Neural cell (in vitro differentiated cells): ENCODE results near the gene PIGS. TPM values are rescaled to one million over a fixed set of nuclear protein-coding genes. Genes with fewer than 3 reads are reported as not detected.

Source experiments
- H2AFZ ChIP-seq: fragments of 200-600, 300-800 bp; sonication (generic), shearing (Covaris generic); 2 replicates; pipeline ENCODE4 v1.6.0; 2014; ENCODE audit warnings: low read depth, mild to moderate bottlenecking, antibody characterized with exemption, low read length, moderate library complexity
- H3F3A ChIP-seq: fragments of 200-600 bp; shearing (Covaris generic); 2 replicates; pipeline ENCODE4 v1.6.1; 2016; ENCODE audit warnings: mild to moderate bottlenecking, moderate library complexity, mixed read lengths, antibody characterized with exemption, low read length; ENCODE audit not compliant: insufficient read depth, poor library complexity, severe bottlenecking
- H3K27ac ChIP-seq: fragments of 200-600, 300-800 bp; sonication (generic), shearing (Covaris generic); 2 replicates; pipeline ENCODE4 v1.5.1; 2014; ENCODE audit warnings: mild to moderate bottlenecking, low read length, moderate library complexity
- H3K27me3 ChIP-seq: fragments of 300-800, 200-600 bp; sonication (generic), shearing (Covaris generic); 2 replicates; pipeline ENCODE4 v1.6.0; 2014; ENCODE audit warnings: mild to moderate bottlenecking, low read depth, low read length, moderate library complexity; ENCODE audit not compliant: insufficient read depth
- H3K36me3 ChIP-seq: fragments of 300-800, 200-600 bp; sonication (generic), shearing (Covaris generic); 2 replicates; pipeline ENCODE4 v1.5.1; 2014; ENCODE audit warnings: mild to moderate bottlenecking, antibody characterized with exemption, low read length, moderate library complexity; ENCODE audit not compliant: insufficient read depth
- H3K4me2 ChIP-seq: fragments of 300-800, 200-600 bp; sonication (generic), shearing (Covaris generic); 2 replicates; pipeline ENCODE4 v1.6.0; 2014; ENCODE audit warnings: mild to moderate bottlenecking, low read length
- H3K4me3 ChIP-seq: fragments of 300-800, 200-600 bp; sonication (generic), shearing (Covaris generic); 2 replicates; pipeline ENCODE4 v1.5.1; 2014; ENCODE audit warnings: mild to moderate bottlenecking, low read length, moderate library complexity
- H3K79me2 ChIP-seq: fragments of 200-600 bp; shearing (Covaris generic); replicated peaks from 2 replicates; pipeline ENCODE4 v1.6.0; 2014; ENCODE audit warnings: mild to moderate bottlenecking, low read length, moderate library complexity; ENCODE audit not compliant: insufficient read depth
- H3K9ac ChIP-seq: fragments of 300-800, 200-600 bp; sonication (generic), shearing (Covaris generic); 2 replicates; pipeline ENCODE4 v1.6.1; 2016; ENCODE audit warnings: mild to moderate bottlenecking, low read length, mixed read lengths
- H3K9me2 ChIP-seq: fragments of 200-600 bp; shearing (Covaris generic); 2 replicates; pipeline ENCODE4 v1.6.1; 2016; ENCODE audit warnings: mild to moderate bottlenecking, low read length, mixed read lengths; ENCODE audit not compliant: insufficient read depth
- H3K9me3 ChIP-seq: fragments of 200-600, 300-800 bp; sonication (generic), shearing (Covaris generic); 2 replicates; pipeline ENCODE4 v1.6.1; 2016; ENCODE audit warnings: mild to moderate bottlenecking, mixed run types, low read length, moderate library complexity, mixed read lengths
- H4K20me1 ChIP-seq: fragments of 200-600 bp; shearing (Covaris generic); 2 replicates; pipeline ENCODE4 v1.6.1; 2016; ENCODE audit warnings: mild to moderate bottlenecking, mixed run types; ENCODE audit not compliant: insufficient read depth
- EP300 ChIP-seq: fragments of 450-650 bp; conservative IDR thresholded peaks from 2 replicates; pipeline ENCODE4 v1.6.1; 2014; ENCODE audit warnings: antibody characterized with exemption, mild to moderate bottlenecking, moderate library complexity; ENCODE audit not compliant: poor library complexity, severe bottlenecking
- EZH2 ChIP-seq: fragments of 200-600, 300-800 bp; shearing (Covaris generic), sonication (generic); IDR thresholded peaks from 2 replicates; pipeline ENCODE4 v1.6.1; 2014; ENCODE audit warnings: antibody characterized with exemption, low read length, borderline replicate concordance, mild to moderate bottlenecking; ENCODE audit not compliant: insufficient read depth, poor library complexity, severe bottlenecking
- MXI1 ChIP-seq: fragments of 450-650 bp; conservative IDR thresholded peaks from 2 replicates; pipeline ENCODE4 v1.6.1; 2014; ENCODE audit warnings: antibody characterized with exemption, mild to moderate bottlenecking; ENCODE audit not compliant: poor library complexity, severe bottlenecking
- POLR2AphosphoS5 ChIP-seq: IDR thresholded peaks from 2 replicates; pipeline ENCODE4 v1.6.1; 2012
- RAD21 ChIP-seq: fragments of 450-650 bp; conservative IDR thresholded peaks from 2 replicates; pipeline ENCODE4 v1.6.1; 2014; ENCODE audit warnings: antibody characterized with exemption, mild to moderate bottlenecking, moderate library complexity
- SMC3 ChIP-seq: fragments of 450-650 bp; conservative IDR thresholded peaks from 2 replicates; pipeline ENCODE4 v1.6.1; 2014; ENCODE audit warnings: antibody characterized with exemption, mild to moderate bottlenecking, moderate library complexity; ENCODE audit not compliant: poor library complexity
- TAF1 ChIP-seq: IDR thresholded peaks from 2 replicates; pipeline ENCODE4 v1.6.1; 2012; ENCODE audit warnings: low read depth
- polyA plus RNA-seq: library from polyadenylated mRNA; depleted of rRNA; stranded (reverse); fragments of >200 nt; gene quantifications from 2 replicates; pipeline ENCODE4 v1.2.3, GENCODE V29; 2014
- TF ChIP-seq, protein P1 (sequence below): fragments of 450-650 bp; IDR thresholded peaks from 2 replicates; pipeline ENCODE4 v1.5.1; 2014; ENCODE audit warnings: antibody characterized with exemption, mild to moderate bottlenecking, moderate library complexity; ENCODE audit not compliant: poor library complexity, severe bottlenecking
- TF ChIP-seq, protein P2 (sequence below): IDR thresholded peaks from 2 replicates; pipeline ENCODE4 v1.6.1; 2012; ENCODE audit warnings: borderline replicate concordance

PIGS gene
- polyA plus RNA-seq, 1 donor from 2014 or later, result 37.6 TPM

DNA sequence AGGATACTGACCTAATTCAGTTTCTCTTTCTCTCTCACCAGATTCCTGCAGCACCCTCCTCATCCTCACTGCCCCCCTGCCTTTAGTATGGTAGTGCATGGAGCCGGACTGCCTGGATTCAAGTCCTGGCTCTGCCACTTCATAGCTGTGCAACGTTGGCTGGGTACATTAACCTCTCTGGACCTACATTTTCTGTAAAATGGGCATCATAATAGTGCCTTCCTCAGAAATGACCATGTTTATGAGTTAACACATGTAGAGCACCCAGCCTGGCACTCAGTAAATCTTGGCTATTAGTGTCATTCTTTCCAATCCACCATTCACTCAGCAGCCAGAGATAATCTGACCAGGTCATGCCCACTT is 26.2 kb downstream of the PIGS start:
- Histone ChIP-seq H3K9me3 (no peaks in the 10 kb centered on the region), H3K9me2 (no peaks in the 10 kb centered on the region), H3K36me3 (no peaks in the 10 kb centered on the region), H3K79me2 (no peaks in the 10 kb centered on the region), H4K20me1 (no peaks in the 10 kb centered on the region), H2AFZ (no peak overlapping the region), H3K4me2 (no peak overlapping the region), H3K27ac (no peak overlapping the region), H3K27me3 (no peaks in the 10 kb centered on the region), H3K4me3 (no peak overlapping the region), H3F3A (no peaks in the 10 kb centered on the region), H3K9ac (no peak overlapping the region)
- TF ChIP-seq MXI1 (no peak), TAF1 (no peak), EZH2 (no peak), SMC3 (no peak), EP300 (no peak), RAD21 (no peak), POLR2AphosphoS5 (no peak)
- TF ChIP-seq, protein P1, sequence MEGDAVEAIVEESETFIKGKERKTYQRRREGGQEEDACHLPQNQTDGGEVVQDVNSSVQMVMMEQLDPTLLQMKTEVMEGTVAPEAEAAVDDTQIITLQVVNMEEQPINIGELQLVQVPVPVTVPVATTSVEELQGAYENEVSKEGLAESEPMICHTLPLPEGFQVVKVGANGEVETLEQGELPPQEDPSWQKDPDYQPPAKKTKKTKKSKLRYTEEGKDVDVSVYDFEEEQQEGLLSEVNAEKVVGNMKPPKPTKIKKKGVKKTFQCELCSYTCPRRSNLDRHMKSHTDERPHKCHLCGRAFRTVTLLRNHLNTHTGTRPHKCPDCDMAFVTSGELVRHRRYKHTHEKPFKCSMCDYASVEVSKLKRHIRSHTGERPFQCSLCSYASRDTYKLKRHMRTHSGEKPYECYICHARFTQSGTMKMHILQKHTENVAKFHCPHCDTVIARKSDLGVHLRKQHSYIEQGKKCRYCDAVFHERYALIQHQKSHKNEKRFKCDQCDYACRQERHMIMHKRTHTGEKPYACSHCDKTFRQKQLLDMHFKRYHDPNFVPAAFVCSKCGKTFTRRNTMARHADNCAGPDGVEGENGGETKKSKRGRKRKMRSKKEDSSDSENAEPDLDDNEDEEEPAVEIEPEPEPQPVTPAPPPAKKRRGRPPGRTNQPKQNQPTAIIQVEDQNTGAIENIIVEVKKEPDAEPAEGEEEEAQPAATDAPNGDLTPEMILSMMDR, result no peak
- TF ChIP-seq, protein P2, sequence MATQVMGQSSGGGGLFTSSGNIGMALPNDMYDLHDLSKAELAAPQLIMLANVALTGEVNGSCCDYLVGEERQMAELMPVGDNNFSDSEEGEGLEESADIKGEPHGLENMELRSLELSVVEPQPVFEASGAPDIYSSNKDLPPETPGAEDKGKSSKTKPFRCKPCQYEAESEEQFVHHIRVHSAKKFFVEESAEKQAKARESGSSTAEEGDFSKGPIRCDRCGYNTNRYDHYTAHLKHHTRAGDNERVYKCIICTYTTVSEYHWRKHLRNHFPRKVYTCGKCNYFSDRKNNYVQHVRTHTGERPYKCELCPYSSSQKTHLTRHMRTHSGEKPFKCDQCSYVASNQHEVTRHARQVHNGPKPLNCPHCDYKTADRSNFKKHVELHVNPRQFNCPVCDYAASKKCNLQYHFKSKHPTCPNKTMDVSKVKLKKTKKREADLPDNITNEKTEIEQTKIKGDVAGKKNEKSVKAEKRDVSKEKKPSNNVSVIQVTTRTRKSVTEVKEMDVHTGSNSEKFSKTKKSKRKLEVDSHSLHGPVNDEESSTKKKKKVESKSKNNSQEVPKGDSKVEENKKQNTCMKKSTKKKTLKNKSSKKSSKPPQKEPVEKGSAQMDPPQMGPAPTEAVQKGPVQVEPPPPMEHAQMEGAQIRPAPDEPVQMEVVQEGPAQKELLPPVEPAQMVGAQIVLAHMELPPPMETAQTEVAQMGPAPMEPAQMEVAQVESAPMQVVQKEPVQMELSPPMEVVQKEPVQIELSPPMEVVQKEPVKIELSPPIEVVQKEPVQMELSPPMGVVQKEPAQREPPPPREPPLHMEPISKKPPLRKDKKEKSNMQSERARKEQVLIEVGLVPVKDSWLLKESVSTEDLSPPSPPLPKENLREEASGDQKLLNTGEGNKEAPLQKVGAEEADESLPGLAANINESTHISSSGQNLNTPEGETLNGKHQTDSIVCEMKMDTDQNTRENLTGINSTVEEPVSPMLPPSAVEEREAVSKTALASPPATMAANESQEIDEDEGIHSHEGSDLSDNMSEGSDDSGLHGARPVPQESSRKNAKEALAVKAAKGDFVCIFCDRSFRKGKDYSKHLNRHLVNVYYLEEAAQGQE, result no peak

DNA sequence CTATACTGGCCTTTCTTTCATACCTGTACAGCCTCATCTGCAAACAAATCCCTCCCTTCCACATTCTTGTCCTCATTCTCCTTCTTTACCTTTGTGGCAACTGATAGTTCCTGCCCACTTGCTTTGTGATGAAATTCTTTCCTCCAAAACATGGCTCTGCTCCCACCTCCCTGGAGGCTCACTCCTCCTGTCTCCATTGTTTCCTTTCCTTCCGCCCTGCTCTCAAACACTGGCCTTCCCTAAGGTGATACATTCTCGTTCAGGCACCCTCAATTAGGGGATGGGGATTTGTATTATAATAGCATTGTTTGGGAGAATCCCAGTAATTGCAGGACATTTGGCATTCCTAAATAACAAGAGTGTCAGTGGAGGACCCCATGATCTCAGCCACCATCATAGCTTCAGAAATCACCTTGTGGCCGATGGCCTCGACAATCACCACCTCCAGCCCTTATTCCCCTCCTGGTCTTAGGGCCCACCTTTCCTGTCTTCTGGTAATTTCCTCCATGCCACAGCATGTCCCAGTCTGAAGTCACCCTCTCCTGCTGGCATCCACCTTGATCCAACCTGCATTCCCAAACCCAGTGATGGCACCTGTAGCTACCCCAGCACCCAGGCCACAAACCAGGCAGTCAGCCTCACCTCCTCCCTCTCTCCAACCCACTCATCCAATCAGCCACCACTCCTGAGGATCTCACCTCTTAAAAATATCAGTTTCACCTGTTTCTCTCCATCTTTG is 26.8 kb downstream of the PIGS start:
- Histone ChIP-seq H2AFZ (no peak overlapping the region), H3K9me2 (no peaks in the 10 kb centered on the region), H3K36me3 (no peaks in the 10 kb centered on the region), H4K20me1 (no peaks in the 10 kb centered on the region), H3K4me3 (no peak overlapping the region), H3K9ac (no peak overlapping the region), H3K4me2 (no peak overlapping the region), H3F3A (no peaks in the 10 kb centered on the region), H3K27me3 (no peaks in the 10 kb centered on the region), H3K9me3 (no peaks in the 10 kb centered on the region), H3K79me2 (no peaks in the 10 kb centered on the region), H3K27ac (no peak overlapping the region)
- no peak for TF ChIP-seq EZH2
- no peak for TF ChIP-seq SMC3
- no peak for TF ChIP-seq RAD21
- no peak for TF ChIP-seq MXI1
- no peak for TF ChIP-seq TAF1
- TF ChIP-seq, protein P2, result no peak
- no peak for TF ChIP-seq POLR2AphosphoS5
- no peak for TF ChIP-seq EP300
- TF ChIP-seq, protein P1, result no peak
